MM.1S (cell line): ENCODE data around the gene PRKCD.

Experiments used
- DNase-seq: peaks from one replicate; pipeline ENCODE4 v3.0.0-alpha.2; 2015
- H2AFZ ChIP-seq: fragments of 300-600 bp; sonication (generic); 2 replicates; pipeline ENCODE4 v1.6.0; 2016; ENCODE audit warnings: antibody characterized with exemption, low read length
- H3F3A ChIP-seq: fragments of 300-600 bp; sonication (generic); 2 replicates; pipeline ENCODE4 v1.6.1; 2016; ENCODE audit warnings: mild to moderate bottlenecking, antibody characterized with exemption, low read length, moderate library complexity, mixed read lengths; ENCODE audit not compliant: insufficient read depth
- H3K27ac ChIP-seq: fragments of 300-600 bp; sonication (generic); 2 replicates; pipeline ENCODE4 v1.5.1; 2016; ENCODE audit warnings: mild to moderate bottlenecking, low read length
- H3K27me3 ChIP-seq: fragments of 300-600 bp; sonication (generic); replicated peaks from 2 replicates; pipeline ENCODE4 v1.6.0; 2016; ENCODE audit warnings: low read length; ENCODE audit not compliant: insufficient read depth
- H3K36me3 ChIP-seq: fragments of 300-600 bp; sonication (generic); replicated peaks from 2 replicates; pipeline ENCODE4 v1.6.1; 2016; ENCODE audit warnings: mild to moderate bottlenecking, low read length, mixed read lengths; ENCODE audit not compliant: insufficient read depth
- H3K4me1 ChIP-seq: fragments of 300-600 bp; sonication (generic); 2 replicates; pipeline ENCODE4 v1.6.1; 2016; ENCODE audit warnings: low read length, mixed read lengths
- H3K4me2 ChIP-seq: fragments of 300-600 bp; sonication (generic); 2 replicates; pipeline ENCODE4 v1.6.0; 2016; ENCODE audit warnings: low read depth, low read length
- H3K4me3 ChIP-seq: fragments of 300-600 bp; sonication (generic); 2 replicates; pipeline ENCODE4 v1.5.1; 2016; ENCODE audit warnings: low read length, mixed read lengths
- H3K79me2 ChIP-seq: fragments of 300-600 bp; sonication (generic); 2 replicates; pipeline ENCODE4 v1.6.1; 2016; ENCODE audit warnings: mixed run types, low read length, mixed read lengths
- H3K9ac ChIP-seq: fragments of 300-600 bp; sonication (generic); 2 replicates; pipeline ENCODE4 v1.6.1; 2016; ENCODE audit warnings: low read length, mixed read lengths
- H3K9me2 ChIP-seq: fragments of 300-600 bp; sonication (generic); replicated peaks from 2 replicates; pipeline ENCODE4 v1.6.1; 2016; ENCODE audit warnings: mild to moderate bottlenecking, low read length, mixed read lengths; ENCODE audit not compliant: insufficient read depth
- H3K9me3 ChIP-seq: fragments of 300-600 bp; sonication (generic); replicated peaks from 2 replicates; pipeline ENCODE4 v1.6.1; 2016; ENCODE audit warnings: mild to moderate bottlenecking, low read length, mixed read lengths; ENCODE audit not compliant: insufficient read depth
- H4K20me1 ChIP-seq: fragments of 300-600 bp; sonication (generic); 2 replicates; pipeline ENCODE4 v1.6.1; 2016; ENCODE audit warnings: mild to moderate bottlenecking, low read length, moderate library complexity, mixed read lengths; ENCODE audit not compliant: insufficient read depth
- EZH2 ChIP-seq: fragments of 300-600 bp; sonication (generic); optimal IDR thresholded peaks from 2 replicates; pipeline ENCODE3; 2017; ENCODE audit warnings: low read depth, mild to moderate bottlenecking, antibody characterized with exemption, low read length, mixed read lengths
- EZH2phosphoT487 ChIP-seq: fragments of 300-600 bp; sonication (generic); IDR thresholded peaks from 2 replicates; pipeline ENCODE4 v1.6.1; 2018; ENCODE audit warnings: antibody characterized with exemption, low read length
- TF ChIP-seq, protein P1 (sequence below): fragments of 300-600 bp; sonication (generic); IDR thresholded peaks from 2 replicates; pipeline ENCODE4 v1.5.1; 2016; ENCODE audit warnings: antibody characterized with exemption, low read length, mixed read lengths

Gene PRKCD

DNA sequence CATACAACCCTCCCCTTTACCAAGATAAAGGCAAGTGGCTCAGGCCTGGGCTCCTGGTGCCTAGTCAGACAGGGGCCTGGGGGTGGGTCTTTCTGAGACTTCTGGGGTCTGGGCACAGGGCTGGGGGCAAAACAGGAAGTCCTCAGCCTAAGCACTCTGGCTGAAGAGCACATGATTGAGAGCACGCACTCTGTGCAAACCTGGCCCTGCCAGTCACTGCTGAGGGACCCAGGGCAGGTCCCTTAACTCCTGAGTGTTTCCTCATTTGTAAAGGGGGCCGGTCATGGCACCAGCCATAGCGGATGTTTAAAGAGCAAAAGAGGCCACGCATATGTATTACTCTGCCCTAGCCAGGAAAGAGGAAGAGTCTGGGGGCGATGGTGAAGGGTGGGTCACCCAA lies 78.8 kb downstream of the PRKCD start:
- Histone ChIP-seq H3K9ac (no peak overlapping the region), H3F3A (no peaks in the 10 kb centered on the region), H3K36me3 (peaks cover 17% of the 10 kb centered on the region), H3K9me3 (no peaks in the 10 kb centered on the region), H3K4me2 (no peak overlapping the region), H3K27me3 (no peaks in the 10 kb centered on the region), H3K27ac (no peak overlapping the region), H2AFZ (no peak overlapping the region), H3K9me2 (no peaks in the 10 kb centered on the region), H3K79me2 (peaks cover 84% of the 10 kb centered on the region), H3K4me3 (no peak overlapping the region), H3K4me1 (peaks cover 10% of the 10 kb centered on the region; the same call in 1 of the 2 replicates), H4K20me1 (peaks cover 37% of the 10 kb centered on the region)
- TF ChIP-seq EZH2 (no peak), EZH2phosphoT487 (no peak)
- TF ChIP-seq, protein P1, sequence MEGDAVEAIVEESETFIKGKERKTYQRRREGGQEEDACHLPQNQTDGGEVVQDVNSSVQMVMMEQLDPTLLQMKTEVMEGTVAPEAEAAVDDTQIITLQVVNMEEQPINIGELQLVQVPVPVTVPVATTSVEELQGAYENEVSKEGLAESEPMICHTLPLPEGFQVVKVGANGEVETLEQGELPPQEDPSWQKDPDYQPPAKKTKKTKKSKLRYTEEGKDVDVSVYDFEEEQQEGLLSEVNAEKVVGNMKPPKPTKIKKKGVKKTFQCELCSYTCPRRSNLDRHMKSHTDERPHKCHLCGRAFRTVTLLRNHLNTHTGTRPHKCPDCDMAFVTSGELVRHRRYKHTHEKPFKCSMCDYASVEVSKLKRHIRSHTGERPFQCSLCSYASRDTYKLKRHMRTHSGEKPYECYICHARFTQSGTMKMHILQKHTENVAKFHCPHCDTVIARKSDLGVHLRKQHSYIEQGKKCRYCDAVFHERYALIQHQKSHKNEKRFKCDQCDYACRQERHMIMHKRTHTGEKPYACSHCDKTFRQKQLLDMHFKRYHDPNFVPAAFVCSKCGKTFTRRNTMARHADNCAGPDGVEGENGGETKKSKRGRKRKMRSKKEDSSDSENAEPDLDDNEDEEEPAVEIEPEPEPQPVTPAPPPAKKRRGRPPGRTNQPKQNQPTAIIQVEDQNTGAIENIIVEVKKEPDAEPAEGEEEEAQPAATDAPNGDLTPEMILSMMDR, result no peak
- no peak for DNase-seq

DNA sequence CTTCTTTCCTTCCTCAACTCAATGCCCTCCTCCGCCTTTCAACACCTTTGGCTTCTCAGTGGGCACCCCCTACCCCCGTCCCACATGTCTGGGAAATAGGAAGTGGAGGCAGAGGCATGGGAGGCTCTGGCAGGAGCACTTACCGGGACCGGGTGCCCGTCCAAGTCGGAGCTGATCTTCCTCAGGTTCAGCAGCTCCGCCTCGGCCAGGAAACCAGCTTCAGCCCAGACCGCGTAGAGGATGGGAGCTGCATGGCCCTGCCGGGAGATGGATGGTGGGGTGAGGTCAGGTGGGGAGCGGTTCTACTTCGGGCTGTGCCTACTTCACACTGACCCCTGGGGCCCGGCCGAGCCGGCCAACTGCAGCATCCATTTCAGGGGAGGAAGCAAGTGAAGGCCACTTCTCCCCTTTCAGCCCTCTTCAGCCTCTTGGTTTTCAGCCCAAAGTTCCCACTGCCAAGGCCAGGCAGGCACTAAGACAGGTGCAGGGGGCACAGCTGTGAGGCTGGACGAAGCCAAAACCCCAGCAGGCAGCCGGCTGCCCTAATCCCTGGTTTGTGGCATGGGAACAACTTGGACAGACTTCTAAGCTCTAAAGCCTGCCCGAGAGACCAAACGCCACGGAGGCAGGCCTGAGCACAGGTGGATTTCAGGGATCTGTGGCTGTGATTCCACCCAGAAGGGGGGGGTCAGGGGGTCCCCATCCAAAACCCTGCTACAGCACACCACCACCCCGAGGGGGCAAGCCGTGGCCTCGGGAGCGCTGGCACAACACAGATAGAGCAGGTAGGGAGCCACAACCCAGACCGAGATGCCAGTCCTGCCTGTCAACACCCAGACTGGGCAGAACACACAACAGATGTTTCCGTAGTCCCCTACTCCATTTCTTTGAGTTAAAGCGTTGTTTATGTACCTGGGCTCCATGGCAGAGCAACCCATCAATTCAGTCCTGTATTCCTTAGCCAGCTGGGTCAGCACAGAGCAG lies 80.3 kb downstream of the PRKCD start:
- H3K9me3 ChIP-seq, result no peaks in the 10 kb centered on the region
- H3F3A ChIP-seq, result no peaks in the 10 kb centered on the region
- peaks cover 7% of the 10 kb centered on the region; the same call in 1 of the 2 replicates for H3K4me1 ChIP-seq
- no peak for DNase-seq
- no peak overlapping the region for H3K4me3 ChIP-seq
- H3K27me3 ChIP-seq, result no peaks in the 10 kb centered on the region
- H3K9me2 ChIP-seq, result no peaks in the 10 kb centered on the region
- H4K20me1 ChIP-seq, result peaks cover 49% of the 10 kb centered on the region
- no peak overlapping the region for H3K4me2 ChIP-seq
- TF ChIP-seq, protein P1, result no peak
- TF ChIP-seq EZH2, result no peak
- TF ChIP-seq EZH2phosphoT487, result no peak
- H2AFZ ChIP-seq, result no peak overlapping the region
- peaks cover 17% of the 10 kb centered on the region for H3K36me3 ChIP-seq
- H3K27ac ChIP-seq, result no peak overlapping the region
- H3K79me2 ChIP-seq, result peaks cover 87% of the 10 kb centered on the region
- no peak overlapping the region for H3K9ac ChIP-seq

DNA sequence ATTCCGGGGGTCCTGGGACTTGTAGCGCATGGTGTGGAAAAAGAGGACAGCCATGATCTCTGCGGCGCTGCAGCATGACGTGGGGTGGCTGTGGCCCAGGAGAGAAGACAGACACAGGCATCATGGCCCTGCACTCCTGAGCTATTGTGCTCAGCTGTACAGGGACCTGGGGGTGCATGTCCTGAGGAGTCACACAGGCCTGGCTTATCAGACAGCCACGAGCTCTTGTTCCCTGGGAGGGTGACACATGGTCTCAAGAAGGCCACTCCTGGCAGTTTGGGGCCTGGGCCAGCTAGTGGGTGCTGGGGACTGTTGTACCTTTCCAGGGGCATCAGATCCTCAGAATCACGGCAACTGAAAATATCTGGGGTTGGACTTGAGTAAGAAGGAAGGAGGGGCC lies 81.1 kb downstream of the PRKCD start:
- no peak overlapping the region for H3K9ac ChIP-seq
- H3K4me3 ChIP-seq, result no peak overlapping the region
- DNase-seq, result no peak
- peaks cover 50% of the 10 kb centered on the region for H4K20me1 ChIP-seq
- H3K27ac ChIP-seq, result no peak overlapping the region
- H3K9me2 ChIP-seq, result no peaks in the 10 kb centered on the region
- peaks cover 88% of the 10 kb centered on the region for H3K79me2 ChIP-seq
- H3K36me3 ChIP-seq, result peaks cover 17% of the 10 kb centered on the region
- no peaks in the 10 kb centered on the region for H3K27me3 ChIP-seq
- H3K4me1 ChIP-seq, result no peaks in the 10 kb centered on the region
- TF ChIP-seq, protein P1, result no peak
- no peak for TF ChIP-seq EZH2phosphoT487
- TF ChIP-seq EZH2, result no peak
- H3K4me2 ChIP-seq, result no peak overlapping the region
- no peaks in the 10 kb centered on the region for H3F3A ChIP-seq
- no peak overlapping the region for H2AFZ ChIP-seq
- no peaks in the 10 kb centered on the region for H3K9me3 ChIP-seq
